GM19463 (cell line): ENCODE results near the gene ASMTL.

Experiments used
- ATAC-seq: cut with Tn5 transposase; IDR thresholded peaks from one replicate; pipeline ENCODE4 v1.9.1; 2021; ENCODE audit warnings: mild to moderate bottlenecking, moderate library complexity; ENCODE audit not compliant: unreplicated experiment

The ASMTL gene

GRCh38 chrX:1355131-1356046, 97.3 kb downstream of the ASMTL start:
- no peak for ATAC-seq

GRCh38 chrX:1354036-1355019, 98.4 kb downstream of the ASMTL start:
- ATAC-seq = no peak
